ENCODE data around the gene CEACAM1.

DNA sequence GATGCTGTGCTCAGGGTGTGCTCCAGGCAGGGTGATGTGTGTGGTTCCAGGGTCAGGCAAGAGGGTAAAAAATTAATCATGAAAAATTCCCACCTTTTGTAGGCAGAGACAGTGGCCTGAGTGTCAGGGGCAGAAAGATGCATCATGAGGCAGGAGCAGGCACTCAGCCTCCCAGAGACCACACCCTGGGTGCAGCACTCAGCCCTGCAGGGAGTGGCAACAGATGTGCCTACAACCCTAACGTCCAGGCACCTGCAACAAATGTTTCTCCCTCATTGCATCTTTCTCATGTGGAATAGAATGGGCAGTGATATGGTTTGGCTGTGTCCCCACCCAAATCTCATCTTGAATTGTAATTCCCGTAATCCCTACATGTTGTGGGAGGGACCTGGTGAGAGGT is 19.6 kb upstream of the CEACAM1 start:
- TF ChIP-seq ZFP3 (CRISPR knock-in tag; IDR thresholded peaks at IDR 0.05) = no peak
- TF ChIP-seq, protein P1, sequence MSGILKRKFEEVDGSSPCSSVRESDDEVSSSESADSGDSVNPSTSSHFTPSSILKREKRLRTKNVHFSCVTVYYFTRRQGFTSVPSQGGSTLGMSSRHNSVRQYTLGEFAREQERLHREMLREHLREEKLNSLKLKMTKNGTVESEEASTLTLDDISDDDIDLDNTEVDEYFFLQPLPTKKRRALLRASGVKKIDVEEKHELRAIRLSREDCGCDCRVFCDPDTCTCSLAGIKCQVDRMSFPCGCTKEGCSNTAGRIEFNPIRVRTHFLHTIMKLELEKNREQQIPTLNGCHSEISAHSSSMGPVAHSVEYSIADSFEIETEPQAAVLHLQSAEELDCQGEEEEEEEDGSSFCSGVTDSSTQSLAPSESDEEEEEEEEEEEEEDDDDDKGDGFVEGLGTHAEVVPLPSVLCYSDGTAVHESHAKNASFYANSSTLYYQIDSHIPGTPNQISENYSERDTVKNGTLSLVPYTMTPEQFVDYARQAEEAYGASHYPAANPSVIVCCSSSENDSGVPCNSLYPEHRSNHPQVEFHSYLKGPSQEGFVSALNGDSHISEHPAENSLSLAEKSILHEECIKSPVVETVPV (CRISPR knock-in tag; IDR thresholded peaks at IDR 0.05) = no peak
- no peak for TF ChIP-seq ISL1 (CRISPR knock-in tag; IDR thresholded peaks at IDR 0.05)
- no peak for TF ChIP-seq ZNF70 (CRISPR knock-in tag; IDR thresholded peaks at IDR 0.05)
